ENCODE data around the gene TLCD2. TPM values are rescaled to one million over a fixed set of nuclear protein-coding genes. Genes with fewer than 3 reads are reported as not detected.

TLCD2 gene
- total and polyA plus RNA-seq, 9 of the 15 experiments (the other 6 are each of a cell fraction or from before 2014, with no cell fraction given) = 0.10 to 0.89 (median 0.58) TPM

GRCh38 chr17:1730326-1731193 lies 20.4 kb upstream of the TLCD2 start (continued):
- no peak for TF ChIP-seq U2AF1 (optimal IDR thresholded peaks at IDR 0.05; ENCODE audit: low read depth, low read length)
- no peak for TF ChIP-seq ZZZ3 (IDR thresholded peaks at IDR 0.05)
- no peak for TF ChIP-seq PHTF2 (CRISPR knock-in tag; IDR thresholded peaks at IDR 0.05)
- no peak for TF ChIP-seq ZNF354B (CRISPR knock-in tag; IDR thresholded peaks at IDR 0.05)
- no peak for TF ChIP-seq ZHX1 (conservative IDR thresholded peaks at IDR 0.05; ENCODE audit: low read length)
- TF ChIP-seq ETV1 (tag; conservative IDR thresholded peaks at IDR 0.05; ENCODE audit: low read depth) = peak; percentile 81
- peak; percentile 84; the same call in 1 of the 2 replicates for TF ChIP-seq FOXP1 (CRISPR knock-in tag; IDR thresholded peaks at IDR 0.05)
- no peak for TF ChIP-seq BCLAF1 (IDR thresholded peaks at IDR 0.05; ENCODE audit: borderline replicate concordance in 1 of 2, control insufficient read depth in 1 of 2, low read depth in 2 of 2, low read length in 1 of 2)
- no peak for TF ChIP-seq NR2C1 (IDR thresholded peaks at IDR 0.05)
- TF ChIP-seq NR2C1 (tag; IDR thresholded peaks at IDR 0.05) = 0 out of 2 replicates have a peak, but pooled peaks have one; percentile 8
- no peak for TF ChIP-seq MCM5 (IDR thresholded peaks at IDR 0.05; ENCODE audit: low read depth)
- TF ChIP-seq ZNF695 (CRISPR knock-in tag; IDR thresholded peaks at IDR 0.05) = no peak
- no peak for TF ChIP-seq NONO (IDR thresholded peaks at IDR 0.05; ENCODE audit: low read depth in 2 of 2, low read length in 1 of 2)
- TF ChIP-seq HNRNPL (IDR thresholded peaks at IDR 0.05; ENCODE audit: low read depth, low read length) = no peak
- TF ChIP-seq CEBPB (tag; IDR thresholded peaks at IDR 0.05) = no peak
- TF ChIP-seq ZNF778 (CRISPR knock-in tag; IDR thresholded peaks at IDR 0.05) = no peak
- TF ChIP-seq TRIM25 (IDR thresholded peaks at IDR 0.05; ENCODE audit: borderline replicate concordance) = no peak
- TF ChIP-seq ESRRB (CRISPR knock-in tag; IDR thresholded peaks at IDR 0.05; ENCODE audit: borderline replicate concordance) = no peak
- TF ChIP-seq ARID1B (IDR thresholded peaks at IDR 0.05) = peak; percentile 75
